B cell (primary cell): Measurements from ENCODE around the gene ALG10. TPM values are rescaled to one million over a fixed set of nuclear protein-coding genes. Genes with fewer than 3 reads are reported as not detected.

Source experiments
- ATAC-seq: fragments of 200-7000 bp; cut with Tn5 transposase; one replicate; pipeline ENCODE4 v1.10.0; 2021; ENCODE audit warnings: low read depth, mild to moderate bottlenecking, moderate number of reproducible peaks, moderate library complexity
- CTCF ChIA-PET: fragments of 350-600 bp; sonication (Branson Sonifier 250); formaldehyde crosslinking; loops from one replicate; lab custom pipeline; 2021; ENCODE audit warnings: antibody characterized with exemption, inconsistent platforms; lab: Charles Lee
- POLR2A ChIA-PET: fragments of 350-600 bp; sonication (Branson Sonifier 250); formaldehyde crosslinking; loops from one replicate; lab custom pipeline; 2021; ENCODE audit warnings: antibody characterized with exemption; lab: Charles Lee
- DNase-seq: peaks from one replicate; pipeline ENCODE4 v3.0.0; 2013
- H2AFZ ChIP-seq: 2 replicates; pipeline ENCODE4 v1.6.1; 2012; ENCODE audit warnings: mild to moderate bottlenecking, low read depth, low read length; ENCODE audit not compliant: insufficient read depth, poor library complexity, severe bottlenecking
- H3K27ac ChIP-seq, 2 donors: 1 replicate in 1 of 2; 2 replicates in 1 of 2; pipeline ENCODE4 v1.5.1; 2012 to 2013; ENCODE audit warnings: low read length in 2 of 2, mild to moderate bottlenecking in 2 of 2, moderate library complexity in 1 of 2
- H3K27me3 ChIP-seq, 4 experiments: fragments of 200-600 bp in 1 of 4; sonication (generic) in 1 of 4; replicated peaks in 1 of 4; 1 replicate in 2 of 4; 2 replicates in 2 of 4; pipeline versions ENCODE4 v1.6.1 to v1.7.0; 2013 to 2016; ENCODE audit warnings: low read length in 3 of 4, mild to moderate bottlenecking in 2 of 4, mixed read lengths in 1 of 4, moderate library complexity in 1 of 4; ENCODE audit not compliant: insufficient read depth in 4 of 4, control insufficient read depth in 3 of 4; ENCODE audit errors: control extremely low read depth in 1 of 4
- H3K36me3 ChIP-seq, 2 experiments: replicated peaks in 1 of 2; 1 replicate in 1 of 2; 2 replicates in 1 of 2; pipeline versions ENCODE4 v1.6.1 to v1.7.1; 2013; ENCODE audit warnings: low read length in 1 of 2; ENCODE audit not compliant: insufficient read depth in 2 of 2, control insufficient read depth in 1 of 2; ENCODE audit errors: control extremely low read depth in 1 of 2, extremely low read depth in 1 of 2
- H3K4me1 ChIP-seq, 2 donors: fragments of 200-600 bp in 1 of 2; sonication (generic) in 1 of 2; 1 replicate in 1 of 2; 2 replicates in 1 of 2; pipeline versions ENCODE4 v1.5.1 to v1.6.1; 2013 to 2017; ENCODE audit warnings: low read length in 2 of 2; ENCODE audit not compliant: control insufficient read depth in 2 of 2, insufficient read depth in 2 of 2
- H3K4me2 ChIP-seq: replicated peaks from 2 replicates; pipeline ENCODE3; 2012; ENCODE audit warnings: mild to moderate bottlenecking, low read depth, low read length; ENCODE audit not compliant: poor library complexity, severe bottlenecking
- H3K4me3 ChIP-seq, 5 experiments: fragments of 200-600 bp in 1 of 5; sonication (generic) in 1 of 5; 1 replicate in 3 of 5; 2 replicates in 2 of 5; pipeline versions ENCODE4 v1.5.1 to v1.7.0; 2011 to 2016; ENCODE audit warnings: low read length in 4 of 5, mild to moderate bottlenecking in 4 of 5, low read depth in 2 of 5, control low read depth in 1 of 5, moderate library complexity in 1 of 5; ENCODE audit not compliant: insufficient read depth in 1 of 5; ENCODE audit errors: control extremely low read depth in 1 of 5, extremely low read depth in 1 of 5
- H3K79me2 ChIP-seq: fragments of 200-600 bp; sonication (generic); one replicate; pipeline ENCODE4 v1.6.0; 2016; ENCODE audit warnings: low read length; ENCODE audit not compliant: control insufficient read depth, insufficient read depth
- H3K9ac ChIP-seq: fragments of 200-600 bp; sonication (generic); 2 replicates; pipeline ENCODE4 v1.6.1; 2017; ENCODE audit warnings: mild to moderate bottlenecking, low read length, moderate library complexity
- H3K9me3 ChIP-seq, 3 donors: one replicate each; pipeline versions ENCODE4 v1.6.1 to v1.7.1; 2013; ENCODE audit warnings: low read length in 2 of 3; ENCODE audit not compliant: control insufficient read depth in 2 of 3, insufficient read depth in 1 of 3; ENCODE audit errors: control extremely low read depth in 1 of 3
- H4K20me1 ChIP-seq: 2 replicates; pipeline ENCODE4 v1.6.0; 2012; ENCODE audit warnings: mild to moderate bottlenecking, low read length; ENCODE audit not compliant: insufficient read depth, control insufficient read depth, poor library complexity, severe bottlenecking
- H3K27ac Mint-ChIP-seq: one replicate; pipeline ENCODE4 v1.8.0; 2021; ENCODE audit warnings: mixed read lengths
- H3K27me3 Mint-ChIP-seq: one replicate; pipeline ENCODE4 v1.8.0; 2021; ENCODE audit warnings: mixed read lengths
- H3K4me1 Mint-ChIP-seq: one replicate; pipeline ENCODE4 v1.8.0; 2021; ENCODE audit warnings: mixed read lengths
- H3K4me3 Mint-ChIP-seq: one replicate; pipeline ENCODE4 v1.8.0; 2021; ENCODE audit warnings: mixed read lengths
- H3K9me3 Mint-ChIP-seq: one replicate; pipeline ENCODE4 v1.8.0; 2022; ENCODE audit warnings: mixed read lengths; ENCODE audit not compliant: insufficient read depth
- CTCF ChIP-seq: fragments of 200-600 bp; IDR thresholded peaks from one replicate; pipeline ENCODE4 v1.8.0; 2022; ENCODE audit warnings: antibody characterized with exemption, mild to moderate bottlenecking
- EZH2 ChIP-seq: IDR thresholded peaks from 2 replicates; pipeline ENCODE4 v1.6.1; 2012; ENCODE audit warnings: borderline replicate concordance, low read depth, mild to moderate bottlenecking, moderate library complexity, low read length; ENCODE audit not compliant: insufficient read depth, poor library complexity, severe bottlenecking
- WGBS: methylation state at CpG from one replicate; pipeline ENCODE4 v1.1.5; 2013; ENCODE audit warnings: missing lambda C conversion rate; ENCODE audit not compliant: insufficient coverage; 5-methylcytosine and 5-hydroxymethylcytosine counted together
- intact Hi-C: fragments of 100-400 bp; cut with micrococcal nuclease; formaldehyde crosslinking; loops from one replicate; pipeline ENCODE4 v1.10.0; 2022
- polyA plus RNA-seq: library from polyadenylated mRNA; depleted of rRNA; stranded (reverse); fragments of >200 nt; gene quantifications from 2 replicates; pipeline ENCODE4 v1.2.3, GENCODE V29; 2012
- small RNA-seq: library from RNA; depleted of rRNA; stranded (forward); fragments of <200 nt; gene quantifications from one replicate; pipeline ENCODE3, GENCODE V24; 2012; ENCODE audit warnings: low replicate concordance, low read depth; ENCODE audit not compliant: insufficient read length
- total RNA-seq, 2 donors: library from RNA; stranded (reverse); fragments of 120-200 nt in 1 of 2; gene quantifications; 1 replicate in 1 of 2; 2 replicates in 1 of 2; pipeline versions ENCODE4 v1.2.3 to v1.2.4, GENCODE V29; 2013 to 2022

Gene ALG10
- total and polyA plus RNA-seq, 2 donors (not counting 1 experiment from before 2014, with no cell fraction given): 3.0 to 17.0 TPM

GRCh38 chr12:34054938-34055337, 32.6 kb downstream of the ALG10 start:
- Mint-ChIP-seq H3K27me3 (peaks cover under 1% of the 10 kb centered on the region), H3K4me3 (no peak overlapping the region), H3K4me1 (no peaks in the 10 kb centered on the region), H3K27ac (no peak overlapping the region), H3K9me3 (peaks cover 7% of the 10 kb centered on the region)
- H3K4me3 ChIP-seq: no peak overlapping the region
- no peak for TF ChIP-seq CTCF
- no peak for TF ChIP-seq EZH2
- peaks cover 0 to 3% (median 0%) of the 10 kb centered on the region in 3 donors for H3K9me3 ChIP-seq
- CTCF ChIA-PET: no interaction called here
- intact Hi-C loops: no loop called here
- H4K20me1 ChIP-seq: no peaks in the 10 kb centered on the region
- H3K27ac ChIP-seq: no peak overlapping the region
- no peaks in the 10 kb centered on the region for H3K4me1 ChIP-seq
- H3K27me3 ChIP-seq: no peaks in the 10 kb centered on the region
- H3K9ac ChIP-seq: no peak overlapping the region
- WGBS: no CpG with 5 or more reads among the region's 1 CpG
- no peak overlapping the region for H3K4me2 ChIP-seq
- ATAC-seq: no peak
- H3K36me3 ChIP-seq: no peaks in the 10 kb centered on the region
- POLR2A ChIA-PET: no interaction called here
- H2AFZ ChIP-seq: peak overlapping the region; percentile 42
- DNase-seq: no peak
- no peaks in the 10 kb centered on the region for H3K79me2 ChIP-seq

Small RNA genes lying within 50 kb of the gene (small RNA-seq; reads per million reads assigned to genes)
- not detected for gene RF00019
